Measurements from ENCODE around the gene IFRD1.
A peak's percentile ranks its signal among the peaks of the same experiment; 100 is the strongest.

IFRD1 gene

GRCh38 chr7:112494656-112495055 lies 44.4 kb downstream of the IFRD1 start:
- H3F3A ChIP-seq (ENCODE audit: low read depth): no peaks in the 10 kb centered on the region
- H3K9me2 ChIP-seq (replicated peaks; ENCODE audit: low read depth, low read length): no peaks in the 10 kb centered on the region
- no peak overlapping the region for H3K9ac ChIP-seq (ENCODE audit: low read depth, low read length, poor library complexity, severe bottlenecking)
- H3K9me3 ChIP-seq (ENCODE audit: insufficient read depth, low read depth, low read length): no peaks in the 10 kb centered on the region
- H3K4me2 ChIP-seq (ENCODE audit: low read depth, low read length, poor library complexity, severe bottlenecking): no peak overlapping the region
- no peaks in the 10 kb centered on the region for H4K20me1 ChIP-seq (ENCODE audit: insufficient read depth, low read length, poor library complexity, severe bottlenecking)
- H3K27me3 ChIP-seq (ENCODE audit: insufficient read depth, low read length, poor library complexity, severe bottlenecking): no peaks in the 10 kb centered on the region
- H3K4me3 ChIP-seq (ENCODE audit: low read length, poor library complexity, severe bottlenecking): no peak overlapping the region
- H3K4me1 ChIP-seq (ENCODE audit: insufficient read depth, low read length, poor library complexity, severe bottlenecking): no peaks in the 10 kb centered on the region
- H2AFZ ChIP-seq (ENCODE audit: low read length): no peak overlapping the region
- no peaks in the 10 kb centered on the region for H3K79me2 ChIP-seq (ENCODE audit: insufficient read depth, low read length)
- no peak for TF ChIP-seq EZH2phosphoT487 (IDR thresholded peaks at IDR 0.05; ENCODE audit: borderline replicate concordance)
- TF ChIP-seq CTCF (conservative IDR thresholded peaks at IDR 0.05; ENCODE audit: low read length): no peak
- H3K36me3 ChIP-seq (ENCODE audit: insufficient read depth, low read length): no peaks in the 10 kb centered on the region

- TF ChIP-seq EZH2phosphoT487 (IDR thresholded peaks at IDR 0.05; ENCODE audit: borderline replicate concordance): no peak
- TF ChIP-seq CTCF (conservative IDR thresholded peaks at IDR 0.05; ENCODE audit: low read length): no peak
- H3K4me2 ChIP-seq (ENCODE audit: low read depth, low read length, poor library complexity, severe bottlenecking): no peak overlapping the region
- H3K36me3 ChIP-seq (ENCODE audit: insufficient read depth, low read length): no peaks in the 10 kb centered on the region
Measured at GRCh38 chr7:112495156-112495788, 45.0 kb downstream of the IFRD1 start.

GRCh38 chr7:112495810-112496462 lies 45.7 kb downstream of the IFRD1 start:
- Histone ChIP-seq H3K9me2 (replicated peaks; ENCODE audit: low read depth, low read length) (no peaks in the 10 kb centered on the region), H3K36me3 (ENCODE audit: insufficient read depth, low read length) (no peaks in the 10 kb centered on the region), H3K4me2 (ENCODE audit: low read depth, low read length, poor library complexity, severe bottlenecking) (no peak overlapping the region), H3K27me3 (ENCODE audit: insufficient read depth, low read length, poor library complexity, severe bottlenecking) (no peaks in the 10 kb centered on the region), H3K4me3 (ENCODE audit: low read length, poor library complexity, severe bottlenecking) (no peak overlapping the region), H2AFZ (ENCODE audit: low read length) (no peak overlapping the region), H4K20me1 (ENCODE audit: insufficient read depth, low read length, poor library complexity, severe bottlenecking) (no peaks in the 10 kb centered on the region), H3K79me2 (ENCODE audit: insufficient read depth, low read length) (no peaks in the 10 kb centered on the region), H3K9me3 (ENCODE audit: insufficient read depth, low read depth, low read length) (no peaks in the 10 kb centered on the region), H3F3A (ENCODE audit: low read depth) (no peaks in the 10 kb centered on the region), H3K9ac (ENCODE audit: low read depth, low read length, poor library complexity, severe bottlenecking) (no peak overlapping the region), H3K4me1 (ENCODE audit: insufficient read depth, low read length, poor library complexity, severe bottlenecking) (no peaks in the 10 kb centered on the region)
- TF ChIP-seq EZH2phosphoT487 (IDR thresholded peaks at IDR 0.05; ENCODE audit: borderline replicate concordance): no peak
- TF ChIP-seq CTCF (conservative IDR thresholded peaks at IDR 0.05; ENCODE audit: low read length): peak; percentile 81

More at GRCh38 chr7:112495156-112495788, 45.0 kb downstream of the IFRD1 start:
- Histone ChIP-seq H3K9ac (ENCODE audit: low read depth, low read length, poor library complexity, severe bottlenecking) (no peak overlapping the region), H3K4me3 (ENCODE audit: low read length, poor library complexity, severe bottlenecking) (no peak overlapping the region), H4K20me1 (ENCODE audit: insufficient read depth, low read length, poor library complexity, severe bottlenecking) (no peaks in the 10 kb centered on the region), H3K27me3 (ENCODE audit: insufficient read depth, low read length, poor library complexity, severe bottlenecking) (no peaks in the 10 kb centered on the region), H3K9me3 (ENCODE audit: insufficient read depth, low read depth, low read length) (no peaks in the 10 kb centered on the region), H3K4me1 (ENCODE audit: insufficient read depth, low read length, poor library complexity, severe bottlenecking) (no peaks in the 10 kb centered on the region), H3K79me2 (ENCODE audit: insufficient read depth, low read length) (no peaks in the 10 kb centered on the region), H3K9me2 (replicated peaks; ENCODE audit: low read depth, low read length) (no peaks in the 10 kb centered on the region), H2AFZ (ENCODE audit: low read length) (no peak overlapping the region), H3F3A (ENCODE audit: low read depth) (no peaks in the 10 kb centered on the region)

Data from Loucy (cell line).